Mucosa of stomach (tissue), 1 donor: Measurements from ENCODE around the gene XKR3.

Experiments used
- H3K27me3 ChIP-seq: one replicate; pipeline ENCODE4 v1.7.0; 2013; ENCODE audit warnings: mild to moderate bottlenecking, low read length; ENCODE audit not compliant: control insufficient read depth, insufficient read depth
- H3K36me3 ChIP-seq: one replicate; pipeline ENCODE4 v1.7.0; 2013; ENCODE audit warnings: low read length; ENCODE audit not compliant: control insufficient read depth, insufficient read depth
- H3K4me1 ChIP-seq: one replicate; pipeline ENCODE4 v1.7.0; 2013; ENCODE audit warnings: mild to moderate bottlenecking, low read length; ENCODE audit not compliant: control insufficient read depth, insufficient read depth
- H3K4me3 ChIP-seq: one replicate; pipeline ENCODE4 v1.7.0; 2013; ENCODE audit warnings: low read length
- H3K9ac ChIP-seq: one replicate; pipeline ENCODE4 v1.7.0; 2013; ENCODE audit warnings: mild to moderate bottlenecking, low read length, moderate library complexity
- H3K9me3 ChIP-seq: one replicate; pipeline ENCODE4 v1.7.0; 2013; ENCODE audit warnings: mild to moderate bottlenecking, low read length, moderate library complexity; ENCODE audit not compliant: control insufficient read depth
- donor health status: Pancreatic carcinoma.

XKR3 gene

DNA sequence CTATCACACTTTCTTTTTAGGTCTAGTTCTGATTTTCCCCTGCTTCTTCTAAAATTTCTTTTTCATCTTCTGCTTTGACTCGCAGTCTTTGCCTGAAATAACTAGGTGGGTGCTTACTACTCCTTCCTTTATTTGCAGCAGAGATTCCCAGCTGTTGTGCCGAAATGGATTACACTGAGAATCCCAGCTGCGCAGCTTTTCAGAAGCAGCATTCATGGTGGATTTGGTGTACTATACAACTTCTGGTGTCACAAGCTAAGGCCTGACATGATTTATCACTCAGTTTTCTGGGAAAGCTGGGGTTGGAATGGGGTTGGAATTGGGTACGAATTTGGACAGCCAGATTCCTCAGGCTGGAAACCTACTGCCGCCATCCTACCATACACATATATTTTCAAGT lies 6.0 kb upstream of the XKR3 start:
- no peaks in the 10 kb centered on the region for H3K9me3 ChIP-seq
- H3K4me1 ChIP-seq = no peaks in the 10 kb centered on the region
- no peaks in the 10 kb centered on the region for H3K27me3 ChIP-seq
- H3K36me3 ChIP-seq = no peaks in the 10 kb centered on the region
- no peak overlapping the region for H3K4me3 ChIP-seq
- H3K9ac ChIP-seq = no peak overlapping the region

DNA sequence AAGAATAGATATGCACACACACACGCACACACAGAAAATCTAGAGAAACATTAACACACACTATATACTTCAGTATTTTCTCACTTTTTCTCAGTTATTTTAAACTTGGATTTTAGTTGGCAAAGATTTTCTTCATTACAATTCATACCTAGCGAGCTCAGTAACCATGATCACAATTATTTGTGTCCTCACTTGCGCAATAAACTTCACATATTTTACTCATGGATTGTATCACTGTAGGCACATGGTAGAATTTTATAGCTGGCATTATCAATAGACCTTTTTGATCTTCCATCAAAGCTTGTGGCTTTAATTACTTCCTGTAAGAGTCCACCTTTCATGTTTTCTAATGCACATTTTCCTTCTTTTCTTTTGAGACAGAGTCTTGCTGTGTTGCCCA lies 4.8 kb upstream of the XKR3 start:
- H3K27me3 ChIP-seq = no peaks in the 10 kb centered on the region
- H3K9ac ChIP-seq = no peak overlapping the region
- H3K4me1 ChIP-seq = no peaks in the 10 kb centered on the region
- no peaks in the 10 kb centered on the region for H3K9me3 ChIP-seq
- H3K4me3 ChIP-seq = no peak overlapping the region
- H3K36me3 ChIP-seq = no peaks in the 10 kb centered on the region

DNA sequence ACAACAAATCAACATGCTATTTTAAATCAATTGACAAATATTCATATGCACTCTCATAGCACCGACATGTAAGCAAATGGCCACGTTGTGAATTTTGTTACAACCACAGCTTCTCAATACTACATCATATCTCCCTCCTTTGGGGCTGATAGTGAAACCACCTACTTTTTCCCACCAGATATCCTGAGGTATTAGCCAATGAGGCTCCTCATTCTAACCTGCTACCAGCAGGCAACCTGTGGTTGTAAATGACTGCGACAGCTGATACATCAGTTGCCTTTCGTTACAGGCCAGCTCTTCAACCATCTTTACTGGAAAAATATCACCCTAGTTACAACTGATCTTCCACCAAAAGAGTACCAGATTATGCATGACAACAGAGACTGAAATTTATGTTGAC lies 3.7 kb upstream of the XKR3 start:
- H3K36me3 ChIP-seq = no peaks in the 10 kb centered on the region
- H3K4me3 ChIP-seq = no peak overlapping the region
- no peaks in the 10 kb centered on the region for H3K27me3 ChIP-seq
- no peak overlapping the region for H3K9ac ChIP-seq
- H3K9me3 ChIP-seq = no peaks in the 10 kb centered on the region
- no peaks in the 10 kb centered on the region for H3K4me1 ChIP-seq

DNA sequence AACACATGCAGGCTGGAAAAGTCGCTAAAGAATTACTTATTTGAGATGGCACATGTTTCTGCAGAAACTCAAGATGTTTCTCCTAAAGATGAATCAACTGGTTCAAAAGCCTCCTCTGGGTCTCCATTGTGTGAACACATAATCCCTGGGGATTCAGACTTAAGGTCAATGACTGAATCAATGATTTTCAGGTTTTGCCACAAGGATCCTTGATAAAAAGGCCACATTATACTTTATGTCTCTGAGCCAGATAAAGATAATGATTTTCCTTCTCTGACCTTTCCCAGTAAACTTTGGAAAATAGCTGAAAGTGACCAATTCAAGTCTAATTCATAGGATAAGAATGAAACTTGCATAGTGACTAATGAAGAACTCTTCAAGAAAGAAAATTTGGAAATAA lies 2.3 kb upstream of the XKR3 start:
- H3K36me3 ChIP-seq = no peaks in the 10 kb centered on the region
- H3K4me1 ChIP-seq = no peaks in the 10 kb centered on the region
- H3K9me3 ChIP-seq = no peaks in the 10 kb centered on the region
- no peak overlapping the region for H3K4me3 ChIP-seq
- H3K27me3 ChIP-seq = no peaks in the 10 kb centered on the region
- H3K9ac ChIP-seq = no peak overlapping the region

DNA sequence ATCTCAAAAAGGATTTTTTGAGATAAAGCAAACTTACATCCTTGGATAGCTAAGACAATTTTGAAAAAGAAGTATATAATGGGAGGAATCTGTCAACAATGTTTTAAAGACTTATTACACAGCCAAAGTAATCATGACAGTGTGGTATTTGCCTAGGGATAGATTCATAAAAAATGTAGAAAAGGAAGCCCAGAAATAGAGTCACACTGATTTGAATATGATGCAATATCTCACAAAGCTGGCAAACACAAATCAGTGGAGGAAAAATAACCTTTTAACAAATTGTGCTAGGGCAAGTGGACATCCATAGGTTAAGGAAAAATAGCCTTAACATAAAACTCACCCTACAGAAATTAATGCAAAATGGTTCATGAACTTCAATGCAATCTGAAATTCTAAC lies 6.0 kb downstream of the XKR3 start:
- Histone ChIP-seq H3K4me1 (no peaks in the 10 kb centered on the region), H3K27me3 (no peaks in the 10 kb centered on the region), H3K9me3 (no peaks in the 10 kb centered on the region), H3K9ac (no peak overlapping the region), H3K4me3 (no peak overlapping the region), H3K36me3 (no peaks in the 10 kb centered on the region)

DNA sequence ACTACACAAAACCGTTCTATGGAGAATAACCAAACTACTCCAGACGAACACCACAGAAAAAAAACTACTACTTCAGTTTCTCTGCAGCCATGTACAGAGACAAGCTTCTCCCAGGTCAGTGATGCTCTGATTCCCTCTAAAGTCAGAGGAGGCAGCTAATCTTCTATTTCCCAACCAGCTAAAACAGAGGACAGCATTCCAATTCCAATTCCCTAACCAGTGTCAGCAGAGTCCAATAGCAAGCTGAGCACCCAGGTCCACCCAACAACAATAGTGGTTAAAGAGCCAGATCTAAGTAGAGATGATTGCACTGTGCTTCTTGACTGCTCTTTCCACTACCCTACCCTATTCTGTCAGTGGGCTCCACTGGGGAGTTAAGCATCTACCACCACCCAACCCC lies 6.7 kb downstream of the XKR3 start:
- Histone ChIP-seq H3K4me3 (no peak overlapping the region), H3K4me1 (no peaks in the 10 kb centered on the region), H3K36me3 (no peaks in the 10 kb centered on the region), H3K9ac (no peak overlapping the region), H3K27me3 (no peaks in the 10 kb centered on the region), H3K9me3 (no peaks in the 10 kb centered on the region)

DNA sequence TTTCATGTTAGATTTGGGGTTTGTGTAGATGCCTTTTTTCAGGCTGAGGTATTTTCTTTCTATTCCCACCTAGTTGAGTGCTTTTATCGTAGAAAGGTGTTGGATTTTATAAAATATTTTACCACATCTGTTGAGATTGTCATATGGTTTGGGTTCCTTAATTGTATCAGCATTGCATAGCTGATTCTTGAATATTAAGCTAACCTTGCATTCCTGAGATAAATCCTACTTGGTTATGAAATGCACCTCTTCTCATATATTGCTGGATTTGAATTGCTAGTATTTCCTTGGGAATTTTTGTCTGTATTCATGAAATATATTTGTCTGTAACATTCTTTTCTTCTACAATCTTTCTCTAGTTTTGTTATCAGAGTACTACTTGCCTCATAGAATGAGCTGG lies 10.1 kb downstream of the XKR3 start:
- H3K9me3 ChIP-seq = no peaks in the 10 kb centered on the region
- H3K4me3 ChIP-seq = no peak overlapping the region
- no peaks in the 10 kb centered on the region for H3K27me3 ChIP-seq
- H3K4me1 ChIP-seq = no peaks in the 10 kb centered on the region
- no peak overlapping the region for H3K9ac ChIP-seq
- no peaks in the 10 kb centered on the region for H3K36me3 ChIP-seq

DNA sequence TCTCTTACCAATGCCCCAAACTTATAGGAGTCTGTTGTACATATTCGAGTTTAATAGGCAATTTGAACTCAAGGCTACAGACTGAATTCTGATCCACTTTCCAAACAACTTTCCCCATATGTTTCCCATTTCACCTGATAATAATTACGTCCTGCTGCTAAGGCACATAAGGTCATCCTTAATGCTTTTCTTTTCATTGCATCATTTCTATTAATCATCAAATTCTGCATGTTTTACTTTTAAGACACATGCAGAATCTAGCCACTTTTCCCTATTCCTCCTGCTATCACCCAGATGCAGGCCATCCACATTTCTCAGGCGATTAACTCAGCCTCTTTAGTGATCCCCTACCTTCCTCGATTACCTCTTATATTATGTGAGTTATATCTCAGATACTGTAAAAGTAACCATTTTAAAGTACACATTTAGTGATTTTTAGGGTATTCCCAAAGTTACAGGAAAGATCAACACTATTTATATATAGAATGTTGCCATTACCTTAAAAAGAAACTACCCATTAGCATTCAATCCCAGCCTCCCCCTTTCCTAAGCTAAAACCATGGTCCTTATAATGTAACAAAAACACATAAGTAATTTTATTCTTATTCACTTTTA lies 14.9 kb downstream of the XKR3 start:
- Histone ChIP-seq H3K9me3 (no peaks in the 10 kb centered on the region), H3K4me1 (no peaks in the 10 kb centered on the region), H3K4me3 (no peak overlapping the region), H3K27me3 (no peaks in the 10 kb centered on the region), H3K9ac (no peak overlapping the region), H3K36me3 (no peaks in the 10 kb centered on the region)

DNA sequence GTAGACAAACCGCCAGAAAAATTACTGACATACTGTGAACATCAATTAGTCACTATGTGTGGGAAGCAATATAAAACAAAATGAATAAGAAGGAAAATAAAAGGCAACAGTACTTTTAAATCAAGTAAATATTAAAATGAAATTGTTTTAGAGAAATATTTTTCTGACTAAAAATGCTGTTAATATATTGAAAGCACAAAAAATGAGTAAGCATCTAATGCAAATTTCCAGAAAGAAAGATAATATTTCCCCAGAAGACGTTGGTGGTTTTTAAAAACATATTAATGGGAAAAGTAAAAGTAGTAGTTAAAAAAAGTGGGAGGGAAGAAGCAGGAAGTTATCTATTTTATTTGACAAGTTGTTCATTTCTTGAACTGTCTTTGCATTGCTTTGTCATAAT lies 16.5 kb downstream of the XKR3 start:
- Histone ChIP-seq H3K27me3 (no peaks in the 10 kb centered on the region), H3K9me3 (no peaks in the 10 kb centered on the region), H3K9ac (no peak overlapping the region), H3K4me3 (no peak overlapping the region), H3K36me3 (no peaks in the 10 kb centered on the region), H3K4me1 (no peaks in the 10 kb centered on the region)

DNA sequence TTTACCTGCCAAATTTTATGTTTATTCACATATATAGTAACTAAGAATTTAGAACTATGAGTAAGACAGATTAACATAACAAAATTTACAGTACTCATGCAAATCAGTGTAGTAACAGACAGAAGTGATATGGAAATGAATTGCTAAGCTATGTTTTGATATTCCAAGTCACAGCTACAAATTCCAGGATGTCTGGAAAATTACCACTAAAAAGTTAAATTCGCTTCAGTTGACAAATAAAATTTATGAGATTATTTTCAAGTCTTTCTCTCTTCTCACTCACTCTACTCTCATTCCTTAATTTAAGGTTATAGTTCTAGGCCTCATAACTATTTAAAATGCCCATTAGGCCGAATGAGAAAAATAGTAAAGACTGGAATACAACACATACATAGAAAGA lies 18.1 kb downstream of the XKR3 start:
- Histone ChIP-seq H3K36me3 (no peaks in the 10 kb centered on the region), H3K4me3 (no peak overlapping the region)

DNA sequence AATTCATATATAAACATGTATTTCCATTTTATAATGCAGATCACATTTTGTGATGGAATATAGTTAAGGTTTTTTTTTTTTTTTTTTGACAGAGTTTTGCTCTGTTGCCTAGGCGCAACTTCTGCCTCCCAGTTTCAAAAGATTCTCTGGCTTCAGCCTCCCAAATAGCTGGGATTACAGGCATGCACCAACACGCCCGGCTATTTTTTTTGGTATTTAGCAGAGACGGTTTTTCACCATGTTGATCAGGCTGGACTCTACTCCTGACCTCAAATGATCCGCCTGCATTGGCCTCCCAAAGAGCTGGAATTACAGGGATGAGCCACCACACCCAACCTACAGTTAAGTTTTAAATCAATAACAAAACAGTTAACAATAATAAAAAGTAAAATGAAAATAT lies 18.8 kb downstream of the XKR3 start:
- no peak overlapping the region for H3K4me3 ChIP-seq
- H3K9ac ChIP-seq = no peak overlapping the region
- no peaks in the 10 kb centered on the region for H3K9me3 ChIP-seq
- H3K4me1 ChIP-seq = no peaks in the 10 kb centered on the region
- H3K27me3 ChIP-seq = no peaks in the 10 kb centered on the region
- H3K36me3 ChIP-seq = no peaks in the 10 kb centered on the region

More for the DNA sequence above, 18.1 kb downstream of the XKR3 start:
- Histone ChIP-seq H3K9ac (no peak overlapping the region), H3K4me1 (no peaks in the 10 kb centered on the region), H3K9me3 (no peaks in the 10 kb centered on the region), H3K27me3 (no peaks in the 10 kb centered on the region)

DNA sequence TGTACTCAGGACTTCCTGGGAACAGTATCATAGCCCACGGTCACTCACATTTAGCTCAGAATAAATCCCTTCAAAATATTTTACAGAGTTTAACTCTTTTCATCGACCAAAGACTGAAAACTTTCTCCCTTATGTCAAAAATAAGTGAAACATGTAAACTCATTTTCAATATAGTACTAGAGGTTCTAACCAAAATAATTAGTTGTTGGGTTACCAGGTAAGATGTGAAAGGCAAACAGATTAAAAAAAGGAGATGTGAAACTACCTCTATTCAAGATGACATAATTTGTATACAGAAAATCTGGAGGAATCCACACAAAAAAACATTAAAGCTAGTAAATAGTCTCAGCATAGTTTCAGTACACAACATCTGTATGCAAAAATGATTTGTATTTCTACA lies 20.3 kb downstream of the XKR3 start:
- Histone ChIP-seq H3K4me3 (no peak overlapping the region), H3K36me3 (no peaks in the 10 kb centered on the region), H3K27me3 (no peaks in the 10 kb centered on the region), H3K9me3 (no peaks in the 10 kb centered on the region), H3K9ac (no peak overlapping the region), H3K4me1 (no peaks in the 10 kb centered on the region)

DNA sequence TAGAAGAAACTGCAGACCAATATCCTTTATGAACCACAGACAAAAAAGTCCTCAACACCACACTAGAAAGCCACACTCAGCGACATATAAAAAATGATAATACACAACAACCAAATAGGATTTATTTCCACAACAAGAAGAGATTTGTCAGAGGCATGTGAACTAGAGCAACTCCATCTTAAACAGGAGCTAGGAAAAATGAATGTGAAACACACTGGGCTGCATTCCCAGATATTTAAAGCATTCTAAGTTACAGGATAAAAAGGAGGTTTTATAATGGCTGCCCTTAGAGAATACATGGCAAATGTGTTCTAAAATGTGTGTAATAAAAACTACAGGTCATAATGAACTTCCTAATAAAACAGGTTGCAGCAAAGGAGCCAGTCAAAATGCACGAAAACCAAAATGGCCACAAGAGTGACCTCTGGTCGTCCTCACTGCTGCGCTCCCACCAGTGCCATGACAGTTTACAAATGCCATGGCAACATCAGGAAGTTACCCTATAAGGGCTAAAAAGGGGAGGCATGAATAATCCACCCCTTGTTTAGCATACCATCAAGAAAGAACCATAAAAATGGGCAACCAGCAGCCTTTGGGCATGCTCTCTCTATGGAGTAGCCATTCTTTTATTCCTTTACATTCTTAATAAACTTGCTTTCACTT lies 21.8 kb downstream of the XKR3 start:
- Histone ChIP-seq H3K9me3 (no peaks in the 10 kb centered on the region), H3K36me3 (no peaks in the 10 kb centered on the region), H3K27me3 (no peaks in the 10 kb centered on the region), H3K4me3 (no peak overlapping the region), H3K9ac (no peak overlapping the region), H3K4me1 (no peaks in the 10 kb centered on the region)
